ENCODE data around the gene PIK3CA. TPM values are rescaled to one million over a fixed set of nuclear protein-coding genes. Genes with fewer than 3 reads are reported as not detected.
"Not testable (repeated sequence)": the region's sequence is repeated elsewhere in the genome, so short reads cannot be mapped to it uniquely, and the experiment has no call there.

Gene PIK3CA
- total and polyA plus RNA-seq, 4 experiments from 2014 or later: 12.4 to 47.2 (median 33.7) TPM

- DNase-seq; intact Hi-C loops (cut with micrococcal nuclease); H3K27ac Mint-ChIP-seq; H3K27ac ChIP-seq (ENCODE audit: low read depth, low read length); H3K9me3 Mint-ChIP-seq; H3K4me3 Mint-ChIP-seq; H3K4me1 ChIP-seq (ENCODE audit: insufficient read depth, low read length); H3K9me3 ChIP-seq (ENCODE audit: control insufficient read depth in 1 of 2, low read length in 2 of 2); POLR2A ChIA-PET (ENCODE audit: partially characterized antibody); H3K4me3 ChIP-seq (ENCODE audit: low read length in 2 of 2); H3K4me1 Mint-ChIP-seq; H3K27me3 Mint-ChIP-seq; H3K27me3 ChIP-seq (ENCODE audit: insufficient read depth, low read length): not testable (repeated sequence)
- H3K36me3 ChIP-seq (ENCODE audit: insufficient read depth, low read length): peaks cover 11% of the 10 kb centered on the region
- H3K36me3 Mint-ChIP-seq: peaks cover 18 to 40% of the 10 kb centered on the region in 2 donors
- CTCF ChIA-PET (ENCODE audit: partially characterized antibody): interaction anchor here (2.2 kb wide), 1 partner anchor 11 kb away, joined by 8 read pairs; no protein-coding TSS in a partner anchor
Measured at GRCh38 chr3:179215550-179215949, 67.4 kb downstream of the PIK3CA start.

GRCh38 chr3:179218213-179218612 is 70.1 kb downstream of the PIK3CA start:
- CTCF ChIA-PET (ENCODE audit: partially characterized antibody): not testable (repeated sequence)

GRCh38 chr3:179223548-179223947 is 75.4 kb downstream of the PIK3CA start:
- no peak overlapping the region for H3K4me3 Mint-ChIP-seq
- peaks cover 0 to 1% (median 0%) of the 10 kb centered on the region in 4 donors for H3K4me1 Mint-ChIP-seq
- CTCF ChIA-PET (ENCODE audit: partially characterized antibody): interaction anchor here (0.7 to 0.8 kb wide), 2 partner anchors 92 to 150 kb away, joined by 3 read pairs; no protein-coding TSS in a partner anchor
- Histone ChIP-seq H3K4me3 (ENCODE audit: low read length in 2 of 2) (no peak overlapping the region), H3K9me3 (ENCODE audit: control insufficient read depth in 1 of 2, low read length in 2 of 2) (no peaks in the 10 kb centered on the region), H3K27ac (ENCODE audit: low read depth, low read length) (no peak overlapping the region), H3K27me3 (ENCODE audit: insufficient read depth, low read length) (no peaks in the 10 kb centered on the region), H3K4me1 (ENCODE audit: insufficient read depth, low read length) (no peaks in the 10 kb centered on the region), H3K36me3 (ENCODE audit: insufficient read depth, low read length) (peaks cover 8% of the 10 kb centered on the region)
- DNase-seq: no peak
- H3K9me3 Mint-ChIP-seq: no peaks in the 10 kb centered on the region
- POLR2A ChIA-PET (ENCODE audit: partially characterized antibody): no interaction called here
- H3K27ac Mint-ChIP-seq: peak overlapping the region in 3 of 7 donors; percentile 30 to 66 (median 61)
- H3K27me3 Mint-ChIP-seq: no peaks in the 10 kb centered on the region
- intact Hi-C loops (cut with micrococcal nuclease): loop anchor here (5.0 kb wide), 1 partner anchor 206 kb away; no protein-coding TSS in a partner anchor
- H3K36me3 Mint-ChIP-seq: peaks cover 45 to 62% of the 10 kb centered on the region in 2 donors

More at GRCh38 chr3:179218213-179218612, 70.1 kb downstream of the PIK3CA start:
- H3K27ac Mint-ChIP-seq; H3K27ac ChIP-seq (ENCODE audit: low read depth, low read length); H3K4me1 Mint-ChIP-seq; DNase-seq; H3K36me3 ChIP-seq (ENCODE audit: insufficient read depth, low read length); H3K27me3 ChIP-seq (ENCODE audit: insufficient read depth, low read length); H3K27me3 Mint-ChIP-seq; H3K4me3 Mint-ChIP-seq; H3K9me3 ChIP-seq (ENCODE audit: control insufficient read depth in 1 of 2, low read length in 2 of 2); H3K4me1 ChIP-seq (ENCODE audit: insufficient read depth, low read length); H3K9me3 Mint-ChIP-seq; POLR2A ChIA-PET (ENCODE audit: partially characterized antibody); intact Hi-C loops (cut with micrococcal nuclease); H3K4me3 ChIP-seq (ENCODE audit: low read length in 2 of 2): not testable (repeated sequence)
- H3K36me3 Mint-ChIP-seq: peaks cover 26 to 49% of the 10 kb centered on the region in 2 donors

- Histone ChIP-seq H3K27me3 (ENCODE audit: insufficient read depth, low read length) (no peaks in the 10 kb centered on the region), H3K36me3 (ENCODE audit: insufficient read depth, low read length) (peaks cover 12% of the 10 kb centered on the region), H3K4me3 (ENCODE audit: low read length in 2 of 2) (no peak overlapping the region), H3K9me3 (ENCODE audit: control insufficient read depth in 1 of 2, low read length in 2 of 2) (no peaks in the 10 kb centered on the region), H3K4me1 (ENCODE audit: insufficient read depth, low read length) (no peaks in the 10 kb centered on the region), H3K27ac (ENCODE audit: low read depth, low read length) (no peak overlapping the region)
- ChIA-PET CTCF (ENCODE audit: partially characterized antibody) (interaction anchor here (1.3 kb wide), 1 partner anchor 40 kb away, joined by 3 read pairs; no protein-coding TSS in a partner anchor), POLR2A (ENCODE audit: partially characterized antibody) (no interaction called here)
- peaks cover 40 to 58% of the 10 kb centered on the region in 2 donors for H3K36me3 Mint-ChIP-seq
- H3K27me3 Mint-ChIP-seq: no peaks in the 10 kb centered on the region
- peak overlapping the region in 1 of 7 donors; percentile 24 for H3K27ac Mint-ChIP-seq
- intact Hi-C loops (cut with micrococcal nuclease): loop anchor here (5.0 kb wide), 1 partner anchor 207 kb away; no protein-coding TSS in a partner anchor
- H3K9me3 Mint-ChIP-seq: no peaks in the 10 kb centered on the region
- peaks cover 0 to 1% (median 0%) of the 10 kb centered on the region in 4 donors for H3K4me1 Mint-ChIP-seq
- DNase-seq: no peak
- H3K4me3 Mint-ChIP-seq: no peak overlapping the region
Measured at GRCh38 chr3:179224584-179224983, 76.4 kb downstream of the PIK3CA start.

GRCh38 chr3:179227349-179227748 is 79.2 kb downstream of the PIK3CA start:
- Mint-ChIP-seq H3K27me3 (no peaks in the 10 kb centered on the region), H3K9me3 (no peaks in the 10 kb centered on the region), H3K4me3 (no peak overlapping the region), H3K36me3 (peaks cover 55 to 67% of the 10 kb centered on the region in 2 donors), H3K4me1 (no peaks in the 10 kb centered on the region), H3K27ac (peak overlapping the region in 4 of 7 donors; percentile 23 to 80 (median 40))
- no peak overlapping the region for H3K4me3 ChIP-seq (ENCODE audit: low read length in 2 of 2)
- CTCF ChIA-PET (ENCODE audit: partially characterized antibody): no interaction called here
- DNase-seq: no peak
- H3K27ac ChIP-seq (ENCODE audit: low read depth, low read length): no peak overlapping the region
- intact Hi-C loops (cut with micrococcal nuclease): no loop called here
- no peaks in the 10 kb centered on the region for H3K4me1 ChIP-seq (ENCODE audit: insufficient read depth, low read length)
- no peaks in the 10 kb centered on the region for H3K9me3 ChIP-seq (ENCODE audit: control insufficient read depth in 1 of 2, low read length in 2 of 2)
- POLR2A ChIA-PET (ENCODE audit: partially characterized antibody): interaction anchor here (0.6 kb wide), 1 partner anchor 20 kb away, joined by 3 read pairs; no protein-coding TSS in a partner anchor
- no peaks in the 10 kb centered on the region for H3K27me3 ChIP-seq (ENCODE audit: insufficient read depth, low read length)
- H3K36me3 ChIP-seq (ENCODE audit: insufficient read depth, low read length): peaks cover 25% of the 10 kb centered on the region

GRCh38 chr3:179229177-179229576 is 81.0 kb downstream of the PIK3CA start:
- no peak for DNase-seq
- Mint-ChIP-seq H3K27ac (peak overlapping the region in 1 of 7 donors; percentile 5), H3K36me3 (peaks cover 48 to 63% of the 10 kb centered on the region in 2 donors), H3K27me3 (no peaks in the 10 kb centered on the region), H3K4me1 (no peaks in the 10 kb centered on the region), H3K4me3 (no peak overlapping the region), H3K9me3 (no peaks in the 10 kb centered on the region)
- intact Hi-C loops (cut with micrococcal nuclease): no loop called here
- Histone ChIP-seq H3K27ac (ENCODE audit: low read depth, low read length) (no peak overlapping the region), H3K27me3 (ENCODE audit: insufficient read depth, low read length) (no peaks in the 10 kb centered on the region), H3K36me3 (ENCODE audit: insufficient read depth, low read length) (peaks cover 33% of the 10 kb centered on the region), H3K9me3 (ENCODE audit: control insufficient read depth in 1 of 2, low read length in 2 of 2) (no peaks in the 10 kb centered on the region), H3K4me3 (ENCODE audit: low read length in 2 of 2) (no peak overlapping the region), H3K4me1 (ENCODE audit: insufficient read depth, low read length) (no peaks in the 10 kb centered on the region)
- POLR2A ChIA-PET (ENCODE audit: partially characterized antibody): no interaction called here
- CTCF ChIA-PET (ENCODE audit: partially characterized antibody): no interaction called here

GRCh38 chr3:179233043-179233442 is 84.9 kb downstream of the PIK3CA start:
- POLR2A ChIA-PET (ENCODE audit: partially characterized antibody): interaction anchor here (1.2 to 2.5 kb wide), 2 partner anchors 13 to 85 kb away, joined by 3 to 9 read pairs; partner anchors contain the start of gene PIK3CA
- peaks cover 43 to 45% of the 10 kb centered on the region in 2 donors for H3K36me3 Mint-ChIP-seq
- Histone ChIP-seq H3K36me3 (ENCODE audit: insufficient read depth, low read length) (peaks cover 25% of the 10 kb centered on the region), H3K27ac (ENCODE audit: low read depth, low read length) (no peak overlapping the region), H3K9me3 (ENCODE audit: control insufficient read depth in 1 of 2, low read length in 2 of 2) (no peaks in the 10 kb centered on the region), H3K4me1 (ENCODE audit: insufficient read depth, low read length) (peaks cover 7% of the 10 kb centered on the region), H3K4me3 (ENCODE audit: low read length in 2 of 2) (no peak overlapping the region), H3K27me3 (ENCODE audit: insufficient read depth, low read length) (no peaks in the 10 kb centered on the region)
- no peak overlapping the region for H3K27ac Mint-ChIP-seq
- no peak for DNase-seq
- intact Hi-C loops (cut with micrococcal nuclease): no loop called here
- H3K4me3 Mint-ChIP-seq: no peak overlapping the region
- no peaks in the 10 kb centered on the region for H3K9me3 Mint-ChIP-seq
- peaks cover 0 to 6% (median 4%) of the 10 kb centered on the region in 4 donors for H3K4me1 Mint-ChIP-seq
- H3K27me3 Mint-ChIP-seq: no peaks in the 10 kb centered on the region
- CTCF ChIA-PET (ENCODE audit: partially characterized antibody): no interaction called here

All from CD4-positive, alpha-beta memory T cell (primary cell).